GM12878 (cell line): ENCODE results near the gene RAB43.

Source experiments
- ATF3 ChIP-seq: IDR thresholded peaks from 2 replicates; pipeline ENCODE4 v1.6.1; 2011; ENCODE audit warnings: low read depth, mild to moderate bottlenecking, low read length, moderate library complexity, borderline replicate concordance; ENCODE audit errors: extremely low read depth
- BACH1 ChIP-seq: fragments of 450-650 bp; IDR thresholded peaks from 2 replicates; pipeline ENCODE4 v1.6.1; 2017; ENCODE audit warnings: mild to moderate bottlenecking, borderline replicate concordance
- CTCF ChIP-seq, 3 experiments: IDR thresholded peaks in 2 of 3; conservative IDR thresholded peaks in 1 of 3; 2 replicates each; pipeline ENCODE4 v1.5.1; 2011; ENCODE audit warnings: low read depth in 3 of 3, low read length in 3 of 3, mild to moderate bottlenecking in 3 of 3, control low read depth in 2 of 3, moderate library complexity in 2 of 3, inconsistent platforms in 1 of 3, mixed read lengths in 1 of 3; ENCODE audit not compliant: control insufficient read depth in 2 of 3, insufficient read depth in 1 of 3; ENCODE audit errors: extremely low read depth in 1 of 3
- EP300 ChIP-seq, 2 experiments: fragments of 150-350 bp in 1 of 2; IDR thresholded peaks; 2 replicates each; pipeline ENCODE4 v1.6.1; 2011 to 2012; ENCODE audit warnings: low read depth in 2 of 2, low read length in 2 of 2, borderline replicate concordance in 1 of 2, improper control_type of control experiment in 1 of 2, inconsistent platforms in 1 of 2; ENCODE audit not compliant: control insufficient read depth in 1 of 2
- POLR2A ChIP-seq: IDR thresholded peaks from 2 replicates; pipeline ENCODE4 v1.6.1; 2011; ENCODE audit warnings: low read depth, mild to moderate bottlenecking, low read length
- POLR2AphosphoS2 ChIP-seq: IDR thresholded peaks from 2 replicates; pipeline ENCODE4 v1.6.1; 2011; ENCODE audit warnings: low read depth, mild to moderate bottlenecking, low read length, improper control_type of control experiment, moderate library complexity
- POLR2AphosphoS5 ChIP-seq: IDR thresholded peaks from 2 replicates; pipeline ENCODE4 v1.6.1; 2011; ENCODE audit warnings: mild to moderate bottlenecking, low read length, inconsistent platforms
- REST ChIP-seq: IDR thresholded peaks from 2 replicates; pipeline ENCODE4 v1.6.1; 2012; ENCODE audit warnings: mild to moderate bottlenecking, low read depth, low read length
- SIN3A ChIP-seq: IDR thresholded peaks from 2 replicates; pipeline ENCODE4 v1.6.1; 2012; ENCODE audit warnings: low read depth, low read length, improper control_type of control experiment
- SIX5 ChIP-seq: IDR thresholded peaks from 2 replicates; pipeline ENCODE4 v1.6.1; 2011; ENCODE audit warnings: mild to moderate bottlenecking, low read depth, low read length, moderate library complexity; ENCODE audit not compliant: severe bottlenecking
- YY1 ChIP-seq: IDR thresholded peaks from 2 replicates; pipeline ENCODE4 v1.6.1; 2011; ENCODE audit warnings: low read depth, mild to moderate bottlenecking, low read length

- no peak for TF ChIP-seq SIX5
- TF ChIP-seq POLR2AphosphoS5: no peak
- TF ChIP-seq POLR2A: no peak
- no peak for TF ChIP-seq CTCF (IDR thresholded peaks at IDR 0.05 in 2 of 3, conservative IDR thresholded peaks at IDR 0.05 in 1 of 3; ENCODE audit: control insufficient read depth in 2 of 3, extremely low read depth in 1 of 3, insufficient read depth in 1 of 3, low read depth in 3 of 3, low read length in 3 of 3)
- TF ChIP-seq POLR2AphosphoS2: no peak
- TF ChIP-seq SIN3A: no peak
- no peak for TF ChIP-seq REST
- TF ChIP-seq BACH1: no peak
- TF ChIP-seq YY1: no peak
- no peak for TF ChIP-seq EP300 (IDR thresholded peaks at IDR 0.05; ENCODE audit: borderline replicate concordance in 1 of 2, control insufficient read depth in 1 of 2, low read depth in 2 of 2, low read length in 2 of 2)
- TF ChIP-seq ATF3: no peak
These were observed 908 bp upstream of the RAB43 start for GRCh38 chr3:129122412-129123011.
